A549 treated with CpdA at 1 μM for 4 hours (cell line): ENCODE measurements around the gene CYGB. TPM values are rescaled to one million over a fixed set of nuclear protein-coding genes. Genes with fewer than 3 reads are reported as not detected.

Experiments
- total RNA-seq: library from RNA; stranded (reverse); fragments of 200-300 nt; extraction: Qiagen RNA extraction; gene quantifications from 5 replicates; pipeline ENCODE4 v1.2.3, GENCODE V29; 2022; ENCODE audit warnings: low read depth

CYGB gene
- 1.1 to 1.9 TPM (median 1.2 TPM) in 5 replicates for total RNA-seq

DNA sequence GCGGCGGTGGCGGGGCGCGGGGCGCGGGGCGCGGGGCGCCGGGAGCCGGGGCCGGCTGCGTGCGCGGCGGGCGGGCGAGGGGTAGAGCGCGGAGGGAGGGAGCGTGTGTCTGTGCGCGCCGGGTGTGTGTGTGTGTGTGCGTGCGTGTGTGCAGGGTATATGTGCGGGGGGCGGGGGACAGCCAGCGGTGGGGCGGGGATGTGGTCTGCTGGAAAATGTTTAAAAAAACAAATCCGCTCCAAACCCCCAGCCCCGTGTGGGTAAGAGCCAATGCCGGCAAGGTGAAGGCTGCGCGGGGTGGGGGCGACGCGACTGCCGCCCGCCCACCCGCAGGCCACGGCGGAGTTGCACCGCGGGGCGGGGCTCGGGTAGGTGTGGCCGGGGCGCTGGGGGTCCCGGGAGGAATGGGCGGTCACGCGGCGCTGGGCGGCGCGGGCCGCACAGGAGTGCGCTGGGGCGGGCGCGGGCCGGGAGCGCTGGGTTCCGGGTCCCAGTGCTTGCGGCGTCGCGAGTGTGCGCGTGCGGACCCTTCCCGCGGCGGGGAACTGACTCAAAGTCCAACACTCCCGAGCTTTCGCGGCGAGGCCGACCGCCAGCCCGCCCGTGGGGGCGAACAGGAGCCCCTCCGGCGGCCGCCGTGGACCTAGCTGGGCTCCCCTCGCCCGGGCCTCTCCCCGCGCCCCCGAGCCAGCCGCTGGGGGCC lies at the start of gene CYGB:
CYGB (minus strand) TSS at position 132 of the 703 bp plus-strand sequence. CDS start 167 bp downstream, outside the sequence.

DNA sequence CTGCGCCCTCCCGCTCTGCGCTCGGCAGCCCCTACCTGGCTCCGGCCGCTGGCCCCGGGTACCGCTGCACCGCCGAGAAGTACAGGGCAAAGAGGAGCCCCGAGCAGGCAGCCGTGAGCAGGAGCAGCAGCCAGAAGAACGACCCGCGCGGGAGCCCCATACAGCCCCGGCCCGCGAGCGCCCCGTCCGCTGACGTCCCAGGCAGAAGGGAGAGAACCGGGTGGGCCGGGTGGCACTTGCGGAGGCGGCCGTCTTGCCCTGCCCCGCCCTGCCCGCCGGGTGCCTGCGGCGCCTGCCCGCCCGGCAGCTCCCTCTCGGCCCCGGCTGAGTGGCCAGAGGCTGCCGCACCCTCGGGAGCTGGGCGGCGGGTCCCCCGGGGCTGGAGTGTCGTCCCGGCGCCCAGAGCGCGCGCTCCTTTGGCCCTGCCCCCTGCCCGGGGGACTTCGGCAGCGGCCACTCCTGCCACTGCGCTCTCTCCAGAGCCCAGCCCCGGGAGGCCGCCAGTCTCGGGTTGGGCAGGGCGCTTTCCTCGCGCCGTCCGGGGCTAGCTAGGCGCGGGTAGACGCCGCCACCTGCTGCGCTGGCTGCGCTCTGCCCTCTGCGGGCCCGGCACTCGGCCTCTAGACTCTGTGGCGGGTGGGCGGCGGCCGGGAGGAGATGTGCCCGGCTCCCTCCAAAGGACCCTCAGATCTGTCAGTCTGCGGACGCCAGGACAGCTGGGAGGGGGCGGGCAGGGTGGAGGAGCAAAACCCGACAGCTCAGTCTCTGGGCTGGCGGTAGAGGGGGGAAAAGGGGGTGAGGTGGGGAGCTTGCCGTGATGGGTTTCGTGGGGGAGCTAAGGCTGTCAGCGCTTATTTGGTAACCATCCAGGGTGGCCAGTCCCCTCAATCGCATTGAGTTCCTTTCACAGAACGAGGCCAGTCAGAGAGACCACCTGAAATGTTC lies 48.4 kb upstream of the CYGB start, which contains the start of gene ST6GALNAC2:
ST6GALNAC2 (minus strand) TSS at position 212 of the 945 bp plus-strand sequence; CDS start at position 160, 52 bp downstream.

DNA sequence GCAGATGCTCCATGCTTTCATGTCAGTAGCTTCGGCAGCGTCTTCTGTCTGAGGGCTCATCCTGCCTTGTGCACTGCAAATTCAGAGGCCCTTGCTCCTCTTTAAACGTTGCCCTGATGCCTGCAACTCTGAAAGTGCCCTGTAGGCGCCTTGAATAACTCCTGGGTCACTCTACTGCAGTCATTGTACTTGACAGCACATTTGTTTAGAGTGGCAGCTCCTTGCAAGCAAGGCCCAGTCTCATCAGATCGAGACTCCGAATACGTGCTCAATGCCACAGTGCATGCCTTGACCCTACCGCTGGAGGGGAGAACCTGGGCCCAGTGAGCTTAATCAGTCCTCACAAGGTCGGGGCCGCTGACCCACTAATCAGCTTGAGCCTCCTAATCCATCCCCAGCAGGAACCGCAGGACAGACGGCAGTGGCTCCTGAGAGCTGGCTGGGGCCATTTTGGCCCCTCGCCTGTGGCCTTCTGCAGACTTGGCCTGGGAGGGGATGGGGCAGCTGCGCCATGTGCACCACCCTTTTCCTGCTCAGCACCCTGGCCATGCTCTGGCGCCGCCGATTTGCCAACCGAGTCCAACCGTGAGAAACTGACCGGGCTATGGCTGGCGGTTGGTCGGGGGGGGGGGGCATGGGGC lies 2.2 kb upstream of the CYGB start, which contains the start of gene PRCD:
PRCD (plus strand) TSS at position 414 of the 641 bp plus-strand sequence; CDS start at position 512, 98 bp downstream.

DNA sequence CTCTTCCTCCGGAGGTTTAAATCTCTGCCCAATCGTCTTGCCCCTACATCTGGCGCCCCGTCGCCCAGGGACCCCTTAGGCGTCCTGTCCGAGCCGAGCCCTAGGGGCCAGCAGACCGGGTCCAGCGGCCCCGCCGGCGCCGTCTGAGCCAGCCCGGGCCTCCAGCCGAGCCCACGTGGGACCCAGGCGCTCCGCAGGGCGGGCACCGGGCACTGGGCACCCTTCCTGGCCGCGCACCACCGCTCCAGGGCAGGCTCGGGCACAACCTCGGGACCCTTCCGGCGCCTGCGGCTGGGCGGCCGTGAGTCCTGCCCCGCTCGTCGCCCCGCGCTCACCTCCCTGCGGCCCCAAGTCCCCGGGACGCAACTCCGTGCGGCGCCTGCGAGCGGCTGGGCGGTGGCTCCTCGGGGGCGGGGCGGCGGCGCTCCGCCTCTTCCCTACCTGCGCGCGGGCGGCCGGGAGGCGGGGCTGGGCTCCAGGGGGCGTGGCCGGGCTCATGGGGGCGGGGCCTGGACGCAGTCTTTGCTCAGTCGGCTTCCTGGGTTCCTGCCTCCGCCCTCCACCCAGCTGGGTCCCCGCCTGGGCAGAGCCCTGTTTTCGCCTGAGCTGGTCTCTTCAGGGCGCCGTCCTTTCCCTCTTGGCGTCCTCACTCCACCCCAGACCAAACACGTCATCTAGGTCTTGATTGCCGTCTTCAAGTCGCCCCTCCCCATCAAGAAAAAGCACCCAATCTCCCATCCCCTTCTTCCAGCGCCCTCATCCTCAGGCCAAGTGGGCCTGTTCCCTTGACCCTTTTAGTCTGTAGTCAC lies 36.3 kb downstream of the CYGB start, which contains the start of gene RHBDF2:
RHBDF2 (minus strand) TSS at position 406 of the 809 bp plus-strand sequence. CDS start 19,899 bp downstream, outside the sequence.

Other genes starting within 250 kb of the CYGB start
- 0.91 to 2.4 TPM (median 1.1 TPM) in 5 replicates for gene QRICH2, start 229.4 kb downstream of the CYGB start, total RNA-seq
- gene PRPSAP1, start 183.8 kb downstream of the CYGB start, total RNA-seq, result 57.3 to 69.3 TPM (median 63.4 TPM) in 5 replicates
- 46.3 to 67.7 TPM (median 55.5 TPM) in 5 replicates for gene SPHK1, start 153.1 kb downstream of the CYGB start, total RNA-seq
- 31.1 to 38.0 TPM (median 34.6 TPM) in 5 replicates for gene UBE2O, start 84.6 kb downstream of the CYGB start, total RNA-seq
- gene AANAT, start 70.1 kb downstream of the CYGB start, total RNA-seq, result 0.25 to 0.50 TPM (median 0.31 TPM) in 4 of 5 replicates, not detected in the other
- 56.3 to 75.4 TPM (median 63.3 TPM) in 5 replicates for gene RHBDF2, start 36.3 kb downstream of the CYGB start, total RNA-seq
- gene PRCD, start 2.3 kb upstream of the CYGB start, total RNA-seq, result 0.02 TPM in 1 of 5 replicates, not detected in the others
- gene ST6GALNAC2, start 48.2 kb upstream of the CYGB start, total RNA-seq, result 0.22 to 0.61 TPM (median 0.47 TPM) in 5 replicates
- 0.30 to 0.31 TPM in 2 of 5 replicates, not detected in the others for gene ST6GALNAC1, start 106.0 kb upstream of the CYGB start, total RNA-seq
- gene MXRA7, start 173.3 kb upstream of the CYGB start, total RNA-seq, result 58.7 to 65.6 TPM (median 62.3 TPM) in 5 replicates
- gene JMJD6, start 188.9 kb upstream of the CYGB start, total RNA-seq, result 72.1 to 89.0 TPM (median 83.0 TPM) in 5 replicates
- gene METTL23, start 189.1 kb upstream of the CYGB start, total RNA-seq, result 59.0 to 66.9 TPM (median 61.5 TPM) in 5 replicates
- 379 to 470 TPM (median 431 TPM) in 5 replicates for gene SRSF2, start 199.6 kb upstream of the CYGB start, total RNA-seq
- 20.5 to 23.6 TPM (median 22.5 TPM) in 5 replicates for gene MFSD11, start 200.4 kb upstream of the CYGB start, total RNA-seq